Heart left ventricle (tissue), 16 donors: ENCODE data around the gene ZDHHC4. TPM values are rescaled to one million over a fixed set of nuclear protein-coding genes. Genes with fewer than 3 reads are reported as not detected.

Experiments
- ATAC-seq, 4 donors: fragments of 200-7000 bp; cut with Tn5 transposase; one replicate each; pipeline ENCODE4 v1.9.1; 2020 to 2022; ENCODE audit warnings: moderate library complexity in 4 of 4, mild to moderate bottlenecking in 3 of 4, moderate number of reproducible peaks in 1 of 4
- DNase-seq, 5 donors: peaks; one replicate each; pipeline ENCODE4 v3.0.0-alpha.2; 2020
- H3K27ac ChIP-seq, 12 donors: fragments of 200-600 bp; sonication (generic) in 4 of 12; one replicate each; pipeline versions ENCODE4 v1.5.0 to v1.8.0; 2016 to 2022; ENCODE audit warnings: mild to moderate bottlenecking in 2 of 12
- H3K27me3 ChIP-seq, 9 donors: fragments of 200-600 bp; sonication (generic) in 2 of 9; one replicate each; pipeline versions ENCODE4 v1.5.1 to v1.8.0; 2016 to 2022; ENCODE audit warnings: mild to moderate bottlenecking in 3 of 9
- H3K36me3 ChIP-seq, 9 donors: fragments of 200-600 bp; sonication (generic) in 2 of 9; one replicate each; pipeline versions ENCODE4 v1.5.0 to v1.8.0; 2018 to 2022; ENCODE audit warnings: mild to moderate bottlenecking in 2 of 9
- H3K4me1 ChIP-seq, 12 donors: fragments of 200-600 bp; sonication (generic) in 4 of 12; one replicate each; pipeline versions ENCODE4 v1.5.0 to v1.8.0; 2016 to 2022; ENCODE audit warnings: mild to moderate bottlenecking in 3 of 12
- H3K4me3 ChIP-seq, 12 donors: fragments of 200-600 bp; sonication (generic) in 4 of 12; one replicate each; pipeline versions ENCODE4 v1.5.0 to v1.8.0; 2017 to 2022; ENCODE audit warnings: mild to moderate bottlenecking in 9 of 12, moderate library complexity in 4 of 12
- H3K9me3 ChIP-seq, 12 donors: fragments of 200-600 bp; sonication (generic) in 4 of 12; one replicate each; pipeline versions ENCODE4 v1.5.0 to v1.8.0; 2016 to 2022; ENCODE audit warnings: mild to moderate bottlenecking in 1 of 12
- CTCF ChIP-seq, 12 donors: fragments of 200-600 bp; sonication (generic) in 4 of 12; IDR thresholded peaks; one replicate each; pipeline versions ENCODE4 v1.5.0 to v1.8.0; 2018 to 2022; ENCODE audit warnings: antibody characterized with exemption in 12 of 12, mild to moderate bottlenecking in 5 of 12
- POLR2A ChIP-seq, 2 donors: fragments of 450-650 bp; IDR thresholded peaks; one replicate each; pipeline ENCODE4 v1.6.1; 2017; ENCODE audit warnings: antibody characterized with exemption in 2 of 2, mild to moderate bottlenecking in 2 of 2, moderate library complexity in 2 of 2
- WGBS, 4 donors: extraction: QIAGEN DNeasy Blood & Tissue Kit in 2 of 4; methylation state at CpG; one replicate each; pipeline versions ENCODE4 v1.1.5 to v1.1.7; 2013 to 2018; 5-methylcytosine and 5-hydroxymethylcytosine counted together
- intact Hi-C, 10 donors: fragments of 100-400 bp; cut with DNase I; formaldehyde crosslinking; loops; one replicate each; pipeline versions ENCODE4 v1.11.1 to v1.14.2; 2022
- polyA plus RNA-seq, 2 donors: library from polyadenylated mRNA; stranded (reverse); fragments of 200-250 nt; gene quantifications; one replicate each; pipeline ENCODE4 v1.2.3, GENCODE V29; 2013
- total RNA-seq, 9 donors: library from RNA; depleted of rRNA in 2 of 9; stranded (reverse); fragments of >200 nt in 2 of 9; fragmentation: NEBNext Ultra II Directional in 3 of 9; extraction: Animal tissue kit (Norgen Biotek cat#: 25700) in 3 of 9; gene quantifications; one replicate each; pipeline versions ENCODE4 v1.1.0 to v1.2.4, GENCODE V29; 2016 to 2023
- donor health status: ischemic (EF 13 %, LVEDD 7.1; RV severe dilation, severe dysfunction).
- donor health status: healthy with polysubstance abuse.
- donor health status: DM: no; HTN: yes; CAD: no.
- donor health status: DM: no; HTN: no; CAD: no.
- donor health status: ischemic (EF 25% LVEDD 6.9; RV normal size, moderate dysfunction).
- donor health status: ischemic (EF 25% LVEDD 5.7; RV mildly dilated, moderate dysfunction).
- donor health status: healthy.
- donor health status: DM: yes; HTN: yes; CAD: no.
- donor health status: ischemic (EF 35%, LVEDD 5.7; RV mildly dilated, moderate dysfunction).
- donor health status: nonischemic (EF 11% LVEDD 7.7; RV severe dilation, severe dysfunction).
- donor health status: DM: yes; HTN: yes; CAD: no.
- donor health status: PGD.
- donor health status: ischemic (EF 29% LVEDD 5.4; RV normal size, mild dysfunction).
- donor health status: nonischemic (EF 23%, LVEDD 6.1; RV moderate dilation, normal function).

The ZDHHC4 gene
- total and polyA plus RNA-seq, 11 donors = 26.2 to 48.4 (median 37.8) TPM

- H3K36me3 ChIP-seq = peaks cover 0 to 41% (median 17%) of the 10 kb centered on the region in 9 donors
- ATAC-seq = no peak
- intact Hi-C loops = no loop called here
These were observed 41.4 kb downstream of the ZDHHC4 start for GRCh38 chr7:6618621-6619020.

GRCh38 chr7:6619961-6620360, 42.7 kb downstream of the ZDHHC4 start:
- Histone ChIP-seq H3K9me3 (no peaks in the 10 kb centered on the region), H3K4me1 (peaks cover 0 to 16% (median 8%) of the 10 kb centered on the region in 12 donors), H3K27ac (no peak overlapping the region), H3K4me3 (no peak overlapping the region), H3K27me3 (peaks cover 0 to 10% (median 0%) of the 10 kb centered on the region in 9 donors), H3K36me3 (peaks cover 0 to 50% (median 17%) of the 10 kb centered on the region in 9 donors)
- TF ChIP-seq POLR2A (IDR thresholded peaks at IDR 0.05) = no peak
- TF ChIP-seq CTCF (IDR thresholded peaks at IDR 0.05) = no peak
- intact Hi-C loops = no loop called here
- no peak for ATAC-seq
- WGBS, 4 donors = 88 to 92% (median 90%) methylated on average over 3 of the region's 3 CpGs
- DNase-seq = no peak

More at GRCh38 chr7:6618621-6619020, 41.4 kb downstream of the ZDHHC4 start:
- Histone ChIP-seq H3K27me3 (peaks cover 0 to 14% (median 0%) of the 10 kb centered on the region in 9 donors), H3K9me3 (no peaks in the 10 kb centered on the region), H3K4me1 (peaks cover 0 to 19% (median 8%) of the 10 kb centered on the region in 12 donors), H3K27ac (no peak overlapping the region), H3K4me3 (no peak overlapping the region)
- 71 to 96% (median 77%) methylated on average over 4 of the region's 4 CpGs for WGBS, 4 donors
- no peak for DNase-seq
- TF ChIP-seq CTCF (IDR thresholded peaks at IDR 0.05) (no peak), POLR2A (IDR thresholded peaks at IDR 0.05) (no peak)

GRCh38 chr7:6621195-6622133, 44.2 kb downstream of the ZDHHC4 start:
- Histone ChIP-seq H3K4me3 (no peak overlapping the region), H3K36me3 (peaks cover 0 to 50% (median 17%) of the 10 kb centered on the region in 9 donors), H3K27ac (no peak overlapping the region), H3K27me3 (no peaks in the 10 kb centered on the region), H3K4me1 (peaks cover 0 to 6% (median 2%) of the 10 kb centered on the region in 12 donors), H3K9me3 (no peaks in the 10 kb centered on the region)
- intact Hi-C loops = no loop called here
- WGBS, 4 donors = 87 to 93% (median 91%) methylated on average over 18 to 20 of the region's 20 CpGs
- DNase-seq = no peak
- no peak for ATAC-seq
- TF ChIP-seq POLR2A (IDR thresholded peaks at IDR 0.05) (no peak), CTCF (IDR thresholded peaks at IDR 0.05) (no peak)

GRCh38 chr7:6622134-6622710, 45.0 kb downstream of the ZDHHC4 start:
- Histone ChIP-seq H3K36me3 (peaks cover 0 to 50% (median 17%) of the 10 kb centered on the region in 9 donors), H3K9me3 (no peaks in the 10 kb centered on the region), H3K27ac (no peak overlapping the region), H3K4me3 (no peak overlapping the region), H3K4me1 (peaks cover 0 to 6% (median 0%) of the 10 kb centered on the region in 12 donors), H3K27me3 (no peaks in the 10 kb centered on the region)
- intact Hi-C loops = no loop called here
- DNase-seq (no peak), ATAC-seq (no peak)
- 96 to 98% (median 97%) methylated on average over 27 to 67 of the region's 67 CpGs for WGBS, 4 donors
- TF ChIP-seq POLR2A (IDR thresholded peaks at IDR 0.05) = no peak
- no peak for TF ChIP-seq CTCF (IDR thresholded peaks at IDR 0.05)
